Activated naive CD4-positive, alpha-beta T cell treated with anti-CD3 and anti-CD28 coated beads, Interleukin-2, amount 50 U/mL, for 24 hours (primary cell): ENCODE data around the gene CDC14A.
"Not testable (repeated sequence)": the region's sequence is repeated elsewhere in the genome, so short reads cannot be mapped to it uniquely, and the experiment has no call there.

Source experiments
- H3K27ac Mint-ChIP-seq: one replicate; pipeline ENCODE4 v1.8.0; 2021; ENCODE audit warnings: mild to moderate bottlenecking, mixed read lengths
- H3K27me3 Mint-ChIP-seq: one replicate; pipeline ENCODE4 v1.8.0; 2021; ENCODE audit warnings: mixed read lengths
- H3K36me3 Mint-ChIP-seq: one replicate; pipeline ENCODE4 v1.8.0; 2021; ENCODE audit warnings: mixed read lengths
- H3K4me1 Mint-ChIP-seq: one replicate; pipeline ENCODE4 v1.8.0; 2021; ENCODE audit warnings: mixed read lengths
- H3K4me3 Mint-ChIP-seq: one replicate; pipeline ENCODE4 v1.8.0; 2021; ENCODE audit warnings: mild to moderate bottlenecking, mixed read lengths
- H3K9me3 Mint-ChIP-seq: one replicate; pipeline ENCODE4 v1.8.0; 2021; ENCODE audit warnings: mixed read lengths

The CDC14A gene

GRCh38 chr1:100323419-100324106 lies 28.7 kb upstream of the CDC14A start:
- Mint-ChIP-seq H3K9me3 (peaks cover 6% of the 10 kb centered on the region), H3K27me3 (no peaks in the 10 kb centered on the region), H3K27ac (peak overlapping the region; percentile 89), H3K4me3 (no peak overlapping the region), H3K36me3 (peaks cover 7% of the 10 kb centered on the region), H3K4me1 (peaks cover 14% of the 10 kb centered on the region)

DNA sequence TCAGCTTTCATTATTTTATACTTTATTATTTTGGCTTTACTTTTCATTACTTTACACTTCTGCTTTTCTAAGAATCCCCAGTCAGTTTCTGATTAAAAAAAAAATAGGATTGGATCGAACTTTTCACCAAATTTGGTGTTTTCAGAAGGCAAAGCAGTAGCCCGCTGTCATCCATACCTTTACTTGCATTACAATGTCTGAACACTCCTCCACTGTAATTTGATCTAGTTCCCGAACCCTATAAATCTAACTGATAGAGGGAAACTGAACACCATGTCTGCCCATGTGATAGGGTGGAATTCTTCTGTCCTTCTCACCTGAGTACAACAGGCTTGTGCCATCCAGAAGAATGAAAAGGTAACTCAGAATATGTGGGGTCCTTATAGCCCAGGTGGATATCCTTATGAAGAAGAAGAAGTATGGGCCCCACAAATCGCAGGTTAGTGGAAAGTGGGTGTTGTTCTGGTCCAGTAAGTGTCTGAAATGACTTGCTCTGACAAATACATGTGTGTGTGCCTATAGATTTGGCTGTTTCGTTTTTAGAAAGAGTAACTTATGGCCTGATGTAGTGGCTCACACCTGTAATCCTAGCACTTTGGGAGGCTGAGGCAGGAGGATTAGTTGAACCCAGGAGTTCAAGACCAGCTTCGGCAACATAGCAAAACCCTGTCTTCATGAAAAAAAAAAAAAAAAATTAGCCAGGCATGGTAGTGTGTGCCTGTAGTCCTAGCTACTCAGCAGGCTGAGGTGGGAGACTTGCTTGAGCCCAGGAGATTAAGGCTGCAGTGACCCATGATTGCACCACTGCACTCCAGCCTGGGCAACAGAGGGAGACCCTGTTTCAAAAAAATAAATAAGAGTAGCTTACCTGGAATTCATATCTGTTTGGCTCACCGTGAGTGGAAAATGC lies 26.6 kb upstream of the CDC14A start:
- Mint-ChIP-seq H3K27me3 (no peaks in the 10 kb centered on the region), H3K9me3 (no peaks in the 10 kb centered on the region), H3K27ac (no peak overlapping the region), H3K36me3 (peaks cover 1% of the 10 kb centered on the region), H3K4me1 (peaks cover 14% of the 10 kb centered on the region), H3K4me3 (no peak overlapping the region)

DNA sequence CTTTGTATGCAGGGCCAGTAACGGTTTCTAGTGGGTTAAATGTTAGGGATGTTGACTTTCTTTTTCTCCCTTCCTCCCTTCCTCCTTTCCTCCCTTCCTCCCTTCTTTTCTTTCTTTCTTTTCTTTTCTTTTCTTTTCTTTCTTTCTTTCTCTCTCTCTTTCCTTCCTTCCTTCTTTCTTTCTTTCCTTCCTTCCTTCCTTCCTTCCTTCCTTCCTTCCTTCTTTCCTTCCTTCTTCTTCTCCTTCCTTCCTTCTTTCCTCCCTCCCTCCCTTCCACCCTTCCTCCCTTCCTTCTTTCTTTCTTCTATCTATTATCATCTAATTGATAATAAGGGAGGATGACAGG lies 26.0 kb upstream of the CDC14A start:
- H3K4me1 Mint-ChIP-seq = peaks cover 14% of the 10 kb centered on the region
- H3K36me3 Mint-ChIP-seq, H3K27me3 Mint-ChIP-seq, H3K4me3 Mint-ChIP-seq, H3K9me3 Mint-ChIP-seq, H3K27ac Mint-ChIP-seq: not testable (repeated sequence)

DNA sequence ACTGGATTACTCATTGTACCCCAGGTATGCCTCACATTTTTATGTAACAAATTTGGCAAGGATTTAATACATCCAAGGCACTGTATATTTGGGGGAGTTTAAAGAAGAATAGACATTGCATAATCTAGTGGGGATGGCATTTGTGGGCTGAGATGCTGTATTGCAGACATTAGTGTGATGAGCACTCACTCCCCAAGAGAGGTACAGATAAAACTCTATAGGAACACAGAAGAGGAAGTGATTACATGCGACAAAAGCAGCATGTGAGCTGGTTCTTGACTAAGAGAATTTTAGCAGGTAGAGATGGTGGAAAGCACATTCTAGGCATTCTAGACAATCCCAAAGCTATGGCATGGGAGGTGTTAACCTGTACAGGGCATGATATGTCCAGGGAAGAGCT lies 24.2 kb upstream of the CDC14A start:
- Mint-ChIP-seq H3K4me3 (no peak overlapping the region), H3K4me1 (peaks cover 4% of the 10 kb centered on the region), H3K36me3 (no peaks in the 10 kb centered on the region), H3K27ac (no peak overlapping the region), H3K9me3 (no peaks in the 10 kb centered on the region), H3K27me3 (no peaks in the 10 kb centered on the region)

- H3K4me3 Mint-ChIP-seq, H3K27ac Mint-ChIP-seq, H3K9me3 Mint-ChIP-seq, H3K4me1 Mint-ChIP-seq, H3K36me3 Mint-ChIP-seq, H3K27me3 Mint-ChIP-seq: not testable (repeated sequence)
Measured at GRCh38 chr1:100331146-100331545, 21.2 kb upstream of the CDC14A start.

DNA sequence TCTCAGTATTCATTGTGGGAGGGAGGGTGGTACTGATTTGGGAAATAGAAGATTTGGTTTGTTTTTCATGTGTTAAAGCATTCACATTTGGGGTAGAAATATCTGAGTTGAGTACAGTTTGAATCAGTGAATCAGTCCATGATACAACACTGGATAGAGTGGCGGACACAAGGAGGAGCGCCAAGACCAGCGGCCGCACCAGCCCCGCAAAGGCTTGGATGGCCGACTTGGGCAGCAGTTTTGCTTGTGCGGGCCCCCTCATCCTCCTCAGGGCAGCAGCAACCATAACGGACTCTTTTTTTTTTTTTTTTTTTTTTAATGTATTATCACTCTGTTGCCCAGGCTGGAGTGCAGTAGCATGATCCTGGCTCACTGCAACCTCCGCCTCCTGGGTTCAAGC lies 20.0 kb upstream of the CDC14A start:
- Mint-ChIP-seq H3K4me3 (no peak overlapping the region), H3K9me3 (no peaks in the 10 kb centered on the region), H3K27me3 (no peaks in the 10 kb centered on the region), H3K36me3 (no peaks in the 10 kb centered on the region), H3K4me1 (no peaks in the 10 kb centered on the region), H3K27ac (no peak overlapping the region)

- H3K4me3 Mint-ChIP-seq = no peak overlapping the region
- no peaks in the 10 kb centered on the region for H3K27me3 Mint-ChIP-seq
- H3K9me3 Mint-ChIP-seq = no peaks in the 10 kb centered on the region
- H3K36me3 Mint-ChIP-seq = no peaks in the 10 kb centered on the region
- no peak overlapping the region for H3K27ac Mint-ChIP-seq
- H3K4me1 Mint-ChIP-seq = no peaks in the 10 kb centered on the region
Measured at GRCh38 chr1:100335436-100335835, 16.9 kb upstream of the CDC14A start.

- not testable (repeated sequence) for H3K9me3 Mint-ChIP-seq, H3K4me1 Mint-ChIP-seq, H3K27me3 Mint-ChIP-seq, H3K36me3 Mint-ChIP-seq, H3K27ac Mint-ChIP-seq, H3K4me3 Mint-ChIP-seq
Measured at GRCh38 chr1:100337878-100338277, 14.4 kb upstream of the CDC14A start.

- H3K27me3 Mint-ChIP-seq, H3K4me1 Mint-ChIP-seq, H3K4me3 Mint-ChIP-seq, H3K36me3 Mint-ChIP-seq, H3K9me3 Mint-ChIP-seq, H3K27ac Mint-ChIP-seq: not testable (repeated sequence)
Measured at GRCh38 chr1:100339735-100340134, 12.6 kb upstream of the CDC14A start.

DNA sequence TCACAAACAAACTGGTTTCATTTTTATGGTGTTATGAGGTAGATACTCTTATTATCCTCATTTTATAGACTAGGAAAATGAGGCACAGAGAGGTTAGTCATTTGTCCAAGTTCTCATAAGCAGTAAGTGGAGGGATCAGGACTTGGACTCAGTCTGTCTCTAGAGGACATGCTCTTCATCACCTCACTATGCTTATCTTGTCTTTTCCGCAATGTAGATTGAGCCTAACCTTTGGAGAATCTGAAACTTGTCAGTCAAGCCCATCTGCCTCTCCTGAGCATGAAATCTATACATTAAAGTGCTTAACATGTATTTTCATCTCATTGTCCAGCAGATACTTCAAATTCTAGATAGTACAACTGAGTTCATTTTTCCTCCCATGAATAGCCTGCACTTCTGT lies 11.8 kb upstream of the CDC14A start:
- Mint-ChIP-seq H3K4me1 (no peaks in the 10 kb centered on the region), H3K36me3 (no peaks in the 10 kb centered on the region), H3K4me3 (no peak overlapping the region), H3K27me3 (no peaks in the 10 kb centered on the region), H3K9me3 (no peaks in the 10 kb centered on the region), H3K27ac (no peak overlapping the region)

DNA sequence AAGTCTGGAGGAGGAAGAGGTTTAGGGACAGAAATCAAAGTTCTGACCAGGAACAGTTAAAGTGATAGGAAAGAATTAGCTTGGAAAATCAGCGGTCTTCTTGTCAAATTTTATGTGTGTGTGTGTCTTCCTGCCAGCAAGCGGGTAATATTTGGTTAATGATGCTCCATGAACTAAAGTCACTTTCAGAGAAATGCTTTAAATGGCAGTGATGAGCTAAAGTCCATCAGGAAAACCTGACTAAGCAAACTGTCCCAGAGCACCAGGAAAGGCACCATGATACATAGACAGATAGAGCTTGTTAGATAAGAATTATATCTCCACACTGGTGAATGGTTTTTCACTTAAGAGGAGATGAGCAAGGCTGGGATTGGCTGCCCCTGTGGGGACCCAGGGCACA lies 10.0 kb upstream of the CDC14A start:
- H3K27ac Mint-ChIP-seq = no peak overlapping the region
- no peak overlapping the region for H3K4me3 Mint-ChIP-seq
- no peaks in the 10 kb centered on the region for H3K9me3 Mint-ChIP-seq
- H3K27me3 Mint-ChIP-seq = no peaks in the 10 kb centered on the region
- H3K4me1 Mint-ChIP-seq = no peaks in the 10 kb centered on the region
- H3K36me3 Mint-ChIP-seq = no peaks in the 10 kb centered on the region

GRCh38 chr1:100343897-100344296 lies 8.4 kb upstream of the CDC14A start:
- Mint-ChIP-seq H3K4me1 (no peaks in the 10 kb centered on the region), H3K27me3 (no peaks in the 10 kb centered on the region), H3K36me3 (no peaks in the 10 kb centered on the region), H3K27ac (no peak overlapping the region), H3K9me3 (no peaks in the 10 kb centered on the region), H3K4me3 (no peak overlapping the region)

DNA sequence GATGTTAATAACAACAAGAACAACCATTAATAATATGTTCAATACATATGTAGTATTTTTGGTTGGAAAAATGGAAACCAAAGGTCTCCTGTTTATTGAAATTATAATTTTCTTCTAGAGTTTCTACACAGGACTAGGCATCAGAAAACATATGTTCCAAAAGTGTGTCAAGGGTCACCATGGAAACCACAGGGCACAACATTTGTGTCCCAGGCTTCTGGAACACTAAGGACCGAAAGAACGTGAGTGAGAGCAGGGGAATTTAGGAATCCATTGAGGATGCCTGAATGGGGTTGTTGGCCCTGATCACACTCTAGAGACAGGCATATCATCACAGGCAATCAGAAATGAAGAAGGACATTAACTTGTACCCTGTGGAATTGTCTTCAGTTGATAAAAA lies 7.5 kb upstream of the CDC14A start:
- Mint-ChIP-seq H3K36me3 (no peaks in the 10 kb centered on the region), H3K9me3 (no peaks in the 10 kb centered on the region), H3K4me1 (no peaks in the 10 kb centered on the region), H3K27ac (no peak overlapping the region), H3K4me3 (no peak overlapping the region), H3K27me3 (no peaks in the 10 kb centered on the region)

- peaks cover 4% of the 10 kb centered on the region for H3K4me1 Mint-ChIP-seq
Measured at GRCh38 chr1:100346387-100346786, 5.9 kb upstream of the CDC14A start.

DNA sequence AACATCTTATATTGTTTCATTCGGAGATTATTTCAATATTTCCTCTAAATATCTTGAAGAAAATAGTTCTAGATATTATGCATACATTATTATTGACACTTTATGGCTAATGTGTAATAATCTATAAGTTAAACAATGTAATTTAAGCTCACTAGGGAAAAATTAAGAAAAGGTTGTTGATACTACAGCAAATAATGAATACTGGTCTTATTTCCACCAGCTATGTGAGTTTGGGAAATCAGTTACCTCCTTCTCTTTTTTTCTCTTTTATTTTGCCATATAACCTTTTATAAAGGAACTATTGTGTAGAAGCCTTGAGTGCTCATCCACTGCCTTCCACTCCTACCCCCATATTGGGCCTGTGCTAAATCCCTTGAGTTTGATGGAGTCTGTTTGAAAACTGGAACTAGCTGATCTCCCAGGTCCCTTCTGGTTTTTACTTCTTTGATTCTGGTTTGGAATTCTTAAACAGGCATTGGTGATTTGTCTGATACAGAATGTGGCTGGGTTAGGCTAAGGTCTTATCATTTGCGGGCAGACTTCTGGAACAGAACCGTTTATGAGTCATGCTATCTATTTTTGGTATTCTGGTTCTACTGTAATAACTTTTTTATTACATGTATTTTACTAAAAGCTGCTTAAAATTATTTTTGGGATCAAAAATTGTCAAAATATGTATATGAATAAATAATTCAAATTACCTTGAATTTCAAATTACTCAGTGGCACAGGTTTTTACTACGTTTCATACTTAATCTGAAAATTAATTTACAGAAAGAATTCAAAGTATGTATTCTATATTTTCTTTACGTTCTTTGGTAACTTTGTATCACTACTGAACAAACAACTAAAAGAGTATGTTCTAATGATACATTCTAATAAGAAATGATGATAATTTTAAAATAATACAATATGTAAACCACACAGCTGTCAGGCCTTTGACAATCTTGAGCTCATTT lies 5.0 kb upstream of the CDC14A start:
- H3K27ac Mint-ChIP-seq = no peak overlapping the region
- peaks cover 4% of the 10 kb centered on the region for H3K4me1 Mint-ChIP-seq
- no peak overlapping the region for H3K4me3 Mint-ChIP-seq
- no peaks in the 10 kb centered on the region for H3K36me3 Mint-ChIP-seq
- H3K27me3 Mint-ChIP-seq = no peaks in the 10 kb centered on the region
- no peaks in the 10 kb centered on the region for H3K9me3 Mint-ChIP-seq

More at GRCh38 chr1:100346387-100346786, 5.9 kb upstream of the CDC14A start:
- Mint-ChIP-seq H3K36me3 (no peaks in the 10 kb centered on the region), H3K9me3 (no peaks in the 10 kb centered on the region), H3K27me3 (no peaks in the 10 kb centered on the region), H3K4me3 (no peak overlapping the region), H3K27ac (no peak overlapping the region)
